Measurements from ENCODE around the gene PPP1R12A.
"Not testable (repeated sequence)": the region's sequence is repeated elsewhere in the genome, so short reads cannot be mapped to it uniquely, and the experiment has no call there.

The PPP1R12A gene

DNA sequence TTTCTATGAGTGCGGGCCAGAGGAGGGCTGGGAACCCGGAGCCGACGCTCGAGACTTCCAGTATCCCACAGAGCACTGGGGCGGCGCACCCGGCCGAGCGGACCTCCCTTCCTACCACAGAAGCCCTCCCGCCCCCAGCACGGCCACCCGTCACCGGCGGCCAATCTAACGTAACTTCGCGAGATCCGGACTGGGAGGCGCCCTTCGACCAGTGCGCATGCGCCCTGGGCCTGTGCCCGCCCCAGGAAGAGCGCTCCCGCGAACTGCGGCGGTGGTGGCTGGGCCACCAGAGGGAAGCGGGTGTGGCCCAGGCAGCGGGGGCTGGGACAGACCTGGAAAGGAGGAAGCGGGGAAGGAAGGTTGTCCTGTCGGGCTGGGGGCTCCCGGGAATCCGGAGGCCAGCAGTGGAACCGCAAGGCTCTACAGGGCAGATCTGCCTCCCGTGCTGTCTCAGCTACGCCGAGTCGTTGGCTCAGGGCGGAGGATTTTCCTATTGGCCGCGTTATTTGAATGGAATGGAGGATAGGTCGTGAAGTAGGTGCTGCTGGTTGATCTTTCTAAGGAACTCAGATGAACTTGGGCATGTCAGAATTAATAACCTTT lies at the start of gene PPP1R12A:
PPP1R12A (minus strand) TSS at position 77 of the 603 bp plus-strand sequence. CDS start 166 bp downstream, outside the sequence.
- DNase-seq (ENCODE audit: low read depth, low spot score) = peak; percentile 97
- Histone ChIP-seq H3K27me3 (ENCODE audit: insufficient read depth, insufficient read length) (no peaks in the 10 kb centered on the region), H3K36me3 (ENCODE audit: insufficient read depth, insufficient read length, low read length) (peaks cover 5% of the 10 kb centered on the region), H3K4me1 (ENCODE audit: insufficient read depth, insufficient read length) (no peaks in the 10 kb centered on the region), H3K4me3 (ENCODE audit: insufficient read length, low read depth) (peak within 1 kb of the TSS; percentile 100), H3K9ac (ENCODE audit: insufficient read length, low read depth) (peak within 1 kb of the TSS; percentile 100), H3K9me3 (ENCODE audit: insufficient read depth, low read length) (no peaks in the 10 kb centered on the region)
- no peak for TF ChIP-seq SUZ12 (IDR thresholded peaks at IDR 0.05; ENCODE audit: extremely low read depth, insufficient read depth, insufficient read length)
- no peak for TF ChIP-seq YY1 (IDR thresholded peaks at IDR 0.05; ENCODE audit: insufficient read depth, insufficient read length)
- no peak for TF ChIP-seq ZNF274 (IDR thresholded peaks at IDR 0.05; ENCODE audit: low read depth, low read length)

GRCh38 chr12:79983986-79984620 lies 49.2 kb upstream of the PPP1R12A start:
- H3K4me1 ChIP-seq (ENCODE audit: insufficient read depth, insufficient read length) = no peaks in the 10 kb centered on the region
- H3K36me3 ChIP-seq (ENCODE audit: insufficient read depth, insufficient read length, low read length) = no peaks in the 10 kb centered on the region
- no peak overlapping the region for H3K9ac ChIP-seq (ENCODE audit: insufficient read length, low read depth)
- DNase-seq (ENCODE audit: low read depth, low spot score) = no peak
- H3K9me3 ChIP-seq (ENCODE audit: insufficient read depth, low read length) = no peaks in the 10 kb centered on the region
- H3K27me3 ChIP-seq (ENCODE audit: insufficient read depth, insufficient read length) = no peaks in the 10 kb centered on the region
- TF ChIP-seq SUZ12 (IDR thresholded peaks at IDR 0.05; ENCODE audit: extremely low read depth, insufficient read depth, insufficient read length) = no peak
- TF ChIP-seq YY1 (IDR thresholded peaks at IDR 0.05; ENCODE audit: insufficient read depth, insufficient read length) = no peak
- TF ChIP-seq ZNF274 (IDR thresholded peaks at IDR 0.05; ENCODE audit: low read depth, low read length) = no peak
- no peak overlapping the region for H3K4me3 ChIP-seq (ENCODE audit: insufficient read length, low read depth)

DNA sequence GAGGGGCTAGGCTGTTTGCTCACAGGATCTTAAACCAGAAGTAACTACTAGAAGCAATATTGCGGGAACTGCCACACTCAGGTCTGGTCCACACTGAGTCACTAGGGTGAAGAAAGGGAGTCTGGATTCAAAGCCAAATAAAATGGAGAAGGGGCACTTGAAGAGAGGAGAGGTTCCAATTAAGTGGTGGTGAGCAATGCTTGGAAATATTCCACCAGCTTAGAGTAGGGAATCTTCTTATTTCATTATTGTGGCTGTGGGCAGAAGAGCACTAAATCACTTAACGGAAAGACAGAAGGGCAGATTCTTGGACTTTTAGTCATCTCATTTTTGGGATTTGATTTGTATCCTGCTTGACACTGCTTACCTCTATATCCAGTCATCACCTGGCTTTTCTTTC lies 48.6 kb upstream of the PPP1R12A start:
- TF ChIP-seq YY1 (IDR thresholded peaks at IDR 0.05; ENCODE audit: insufficient read depth, insufficient read length) = no peak
- TF ChIP-seq ZNF274 (IDR thresholded peaks at IDR 0.05; ENCODE audit: low read depth, low read length) = no peak
- H3K9me3 ChIP-seq (ENCODE audit: insufficient read depth, low read length) = no peaks in the 10 kb centered on the region
- no peak overlapping the region for H3K4me3 ChIP-seq (ENCODE audit: insufficient read length, low read depth)
- no peaks in the 10 kb centered on the region for H3K36me3 ChIP-seq (ENCODE audit: insufficient read depth, insufficient read length, low read length)
- no peaks in the 10 kb centered on the region for H3K27me3 ChIP-seq (ENCODE audit: insufficient read depth, insufficient read length)
- no peak for DNase-seq (ENCODE audit: low read depth, low spot score)
- H3K9ac ChIP-seq (ENCODE audit: insufficient read length, low read depth) = no peak overlapping the region
- no peaks in the 10 kb centered on the region for H3K4me1 ChIP-seq (ENCODE audit: insufficient read depth, insufficient read length)

GRCh38 chr12:79982086-79983062 lies 47.5 kb upstream of the PPP1R12A start:
- no peaks in the 10 kb centered on the region for H3K36me3 ChIP-seq (ENCODE audit: insufficient read depth, insufficient read length, low read length)
- TF ChIP-seq YY1 (IDR thresholded peaks at IDR 0.05; ENCODE audit: insufficient read depth, insufficient read length) (no peak), ZNF274 (IDR thresholded peaks at IDR 0.05; ENCODE audit: low read depth, low read length) (no peak), SUZ12 (IDR thresholded peaks at IDR 0.05; ENCODE audit: extremely low read depth, insufficient read depth, insufficient read length) (no peak)
- H3K4me1 ChIP-seq (ENCODE audit: insufficient read depth, insufficient read length) = no peaks in the 10 kb centered on the region
- DNase-seq (ENCODE audit: low read depth, low spot score) = no peak
- H3K9me3 ChIP-seq (ENCODE audit: insufficient read depth, low read length) = no peaks in the 10 kb centered on the region
- H3K9ac ChIP-seq (ENCODE audit: insufficient read length, low read depth) = no peak overlapping the region
- no peaks in the 10 kb centered on the region for H3K27me3 ChIP-seq (ENCODE audit: insufficient read depth, insufficient read length)
- no peak overlapping the region for H3K4me3 ChIP-seq (ENCODE audit: insufficient read length, low read depth)

- Histone ChIP-seq H3K9me3 (ENCODE audit: insufficient read depth, low read length) (no peaks in the 10 kb centered on the region), H3K9ac (ENCODE audit: insufficient read length, low read depth) (no peak overlapping the region), H3K36me3 (ENCODE audit: insufficient read depth, insufficient read length, low read length) (no peaks in the 10 kb centered on the region), H3K4me3 (ENCODE audit: insufficient read length, low read depth) (no peak overlapping the region), H3K4me1 (ENCODE audit: insufficient read depth, insufficient read length) (no peaks in the 10 kb centered on the region), H3K27me3 (ENCODE audit: insufficient read depth, insufficient read length) (no peaks in the 10 kb centered on the region)
- DNase-seq (ENCODE audit: low read depth, low spot score) = no peak
- no peak for TF ChIP-seq YY1 (IDR thresholded peaks at IDR 0.05; ENCODE audit: insufficient read depth, insufficient read length)
- no peak for TF ChIP-seq ZNF274 (IDR thresholded peaks at IDR 0.05; ENCODE audit: low read depth, low read length)
Observed at GRCh38 chr12:79978692-79979091, 43.8 kb upstream of the PPP1R12A start.

DNA sequence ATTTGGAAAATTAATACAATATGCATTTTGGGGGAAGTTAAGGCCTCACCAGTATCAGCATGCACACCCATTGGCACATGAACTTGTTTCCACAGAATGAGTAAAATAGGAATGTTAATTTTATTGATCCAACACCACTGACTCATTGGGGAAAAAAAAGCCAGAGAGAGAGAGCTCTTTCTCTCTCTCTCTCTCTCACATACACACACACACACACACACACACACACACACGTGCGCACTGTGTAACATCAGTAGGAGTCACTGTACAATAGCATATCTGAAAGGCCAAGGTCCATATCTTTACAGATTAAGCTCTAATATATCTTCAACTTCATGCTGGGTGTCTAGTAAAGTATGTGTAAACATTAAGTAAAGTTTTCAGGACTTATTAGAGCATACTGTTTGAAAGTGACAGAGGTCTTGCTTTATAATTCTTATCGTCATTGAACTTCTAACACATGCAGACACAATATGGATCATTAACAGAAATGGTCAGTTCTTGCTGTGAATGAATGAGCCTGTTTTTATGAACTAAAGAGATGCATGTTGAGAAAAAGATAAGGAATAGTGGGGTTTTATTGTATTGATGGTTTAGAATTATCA lies 43.1 kb upstream of the PPP1R12A start:
- H3K27me3 ChIP-seq (ENCODE audit: insufficient read depth, insufficient read length); H3K36me3 ChIP-seq (ENCODE audit: insufficient read depth, insufficient read length, low read length); H3K9ac ChIP-seq (ENCODE audit: insufficient read length, low read depth); H3K4me1 ChIP-seq (ENCODE audit: insufficient read depth, insufficient read length); H3K9me3 ChIP-seq (ENCODE audit: insufficient read depth, low read length); DNase-seq (ENCODE audit: low read depth, low spot score); H3K4me3 ChIP-seq (ENCODE audit: insufficient read length, low read depth): not testable (repeated sequence)

- Histone ChIP-seq H3K9me3 (ENCODE audit: insufficient read depth, low read length) (no peaks in the 10 kb centered on the region), H3K4me3 (ENCODE audit: insufficient read length, low read depth) (no peak overlapping the region), H3K4me1 (ENCODE audit: insufficient read depth, insufficient read length) (no peaks in the 10 kb centered on the region), H3K27me3 (ENCODE audit: insufficient read depth, insufficient read length) (no peaks in the 10 kb centered on the region), H3K36me3 (ENCODE audit: insufficient read depth, insufficient read length, low read length) (no peaks in the 10 kb centered on the region), H3K9ac (ENCODE audit: insufficient read length, low read depth) (no peak overlapping the region)
- TF ChIP-seq YY1 (IDR thresholded peaks at IDR 0.05; ENCODE audit: insufficient read depth, insufficient read length) = no peak
- no peak for DNase-seq (ENCODE audit: low read depth, low spot score)
Observed at GRCh38 chr12:79975143-79975542, 40.2 kb upstream of the PPP1R12A start.

Measured in NT2/D1 (cell line).